Left renal cortex interstitium (tissue), 4 donors: ENCODE measurements around the gene JAZF1. TPM values are rescaled to one million over a fixed set of nuclear protein-coding genes. Genes with fewer than 3 reads are reported as not detected.

Experiments
- DNase-seq, 4 donors: peaks; one replicate each; pipeline ENCODE4 v3.0.0-alpha.2; 2013; ENCODE audit warnings: low read depth in 4 of 4, low spot score in 2 of 4, missing footprints in 1 of 4
- polyA plus RNA-seq, 4 donors: library from polyadenylated mRNA; unstranded; fragments of 120-200 nt; gene quantifications; one replicate each; pipeline ENCODE4 v1.2.1, GENCODE V29; 2013; ENCODE audit not compliant: insufficient read length in 4 of 4

JAZF1 gene
- polyA plus RNA-seq, 4 donors, result 10.9 to 15.5 (median 13.3) TPM

- DNase-seq, result no peak
These were observed 227.9 kb downstream of the JAZF1 start for GRCh38 chr7:27952456-27953285.

- DNase-seq, result no peak
These were observed 230.5 kb downstream of the JAZF1 start for GRCh38 chr7:27950123-27950522.

GRCh38 chr7:27948861-27949260, 231.7 kb downstream of the JAZF1 start:
- DNase-seq, result no peak

- no peak for DNase-seq
These were observed 232.9 kb downstream of the JAZF1 start for GRCh38 chr7:27947586-27948278.

- no peak for DNase-seq
These were observed 234.2 kb downstream of the JAZF1 start for GRCh38 chr7:27946351-27946750.

- DNase-seq, result no peak
These were observed 235.4 kb downstream of the JAZF1 start for GRCh38 chr7:27945058-27945795.

- DNase-seq, result no peak
These were observed 236.0 kb downstream of the JAZF1 start for GRCh38 chr7:27944643-27945042.

GRCh38 chr7:27943241-27943640, 237.4 kb downstream of the JAZF1 start:
- DNase-seq, result no peak

GRCh38 chr7:27942711-27943110, 237.9 kb downstream of the JAZF1 start:
- no peak for DNase-seq

- no peak for DNase-seq
These were observed 239.1 kb downstream of the JAZF1 start for GRCh38 chr7:27941522-27941921.

- no peak for DNase-seq
These were observed 240.3 kb downstream of the JAZF1 start for GRCh38 chr7:27940341-27940740.

GRCh38 chr7:27939893-27940292, 240.7 kb downstream of the JAZF1 start:
- no peak for DNase-seq

GRCh38 chr7:27936768-27937102, 243.9 kb downstream of the JAZF1 start:
- no peak for DNase-seq

- no peak for DNase-seq
These were observed 244.4 kb downstream of the JAZF1 start for GRCh38 chr7:27936047-27936767.

GRCh38 chr7:27933671-27934565, 246.7 kb downstream of the JAZF1 start:
- no peak for DNase-seq

GRCh38 chr7:27930910-27931476, 249.6 kb downstream of the JAZF1 start:
- DNase-seq, result no peak

- no peak for DNase-seq
These were observed 251.5 kb downstream of the JAZF1 start for GRCh38 chr7:27929127-27929526.

GRCh38 chr7:27928001-27928400, 252.6 kb downstream of the JAZF1 start:
- DNase-seq, result no peak

- DNase-seq, result no peak
These were observed 254.9 kb downstream of the JAZF1 start for GRCh38 chr7:27925573-27926201.
